GM21526 (cell line): ENCODE data around the gene AP2M1.
"Not testable (repeated sequence)": the region's sequence is repeated elsewhere in the genome, so short reads cannot be mapped to it uniquely, and the experiment has no call there.

Experiments used
- ATAC-seq: cut with Tn5 transposase; IDR thresholded peaks from one replicate; pipeline ENCODE4 v1.9.1; 2021; ENCODE audit warnings: moderate library complexity; ENCODE audit not compliant: unreplicated experiment, low FRiP score

Gene AP2M1

GRCh38 chr3:184174646-184175492, at the start of gene AP2M1:
TSS of gene AP2M1 (plus strand) at chr3:184174855. CDS start at chr3:184176994, 2,139 bp downstream.
- ATAC-seq = peak; percentile 86

GRCh38 chr3:184126006-184126405, 48.6 kb upstream of the AP2M1 start:
- ATAC-seq = no peak

GRCh38 chr3:184129012-184129411, 45.6 kb upstream of the AP2M1 start:
- no peak for ATAC-seq

GRCh38 chr3:184132945-184133344, 41.7 kb upstream of the AP2M1 start:
- no peak for ATAC-seq

- ATAC-seq = no peak
Measured at GRCh38 chr3:184133840-184134745, 40.6 kb upstream of the AP2M1 start.

- ATAC-seq = peak; percentile 9
Measured at GRCh38 chr3:184134746-184135148, 39.9 kb upstream of the AP2M1 start.

- ATAC-seq = peak; percentile 86
Measured at GRCh38 chr3:184135149-184135910, 39.3 kb upstream of the AP2M1 start, which contains the start of gene EIF2B5. TSS of gene EIF2B5 (plus strand) at chr3:184135358. CDS start at chr3:184135386, 28 bp downstream.

- no peak for ATAC-seq
Measured at GRCh38 chr3:184135911-184136260, 38.8 kb upstream of the AP2M1 start.

- ATAC-seq = no peak
Measured at GRCh38 chr3:184140436-184140835, 34.2 kb upstream of the AP2M1 start.

- ATAC-seq = no peak
Measured at GRCh38 chr3:184142199-184142598, 32.5 kb upstream of the AP2M1 start.

- ATAC-seq = no peak
Measured at GRCh38 chr3:184143327-184143726, 31.3 kb upstream of the AP2M1 start.

GRCh38 chr3:184144505-184144904, 30.1 kb upstream of the AP2M1 start:
- ATAC-seq = no peak

GRCh38 chr3:184145111-184145524, 29.5 kb upstream of the AP2M1 start:
- ATAC-seq = no peak

GRCh38 chr3:184145751-184146270, 28.8 kb upstream of the AP2M1 start:
- no peak for ATAC-seq

- no peak for ATAC-seq
Measured at GRCh38 chr3:184148076-184148475, 26.6 kb upstream of the AP2M1 start.

GRCh38 chr3:184149123-184149522, 25.5 kb upstream of the AP2M1 start:
- ATAC-seq = no peak

GRCh38 chr3:184149770-184150169, 24.9 kb upstream of the AP2M1 start:
- not testable (repeated sequence) for ATAC-seq

GRCh38 chr3:184154885-184155643, 19.6 kb upstream of the AP2M1 start, which contains the start of gene DVL3:
TSS of gene DVL3 (plus strand) at chr3:184155377. CDS start at chr3:184155636, 259 bp downstream.
- ATAC-seq = no peak
